ENCODE measurements around the gene SRSF2. TPM values are rescaled to one million over a fixed set of nuclear protein-coding genes. Genes with fewer than 3 reads are reported as not detected.
A peak's percentile ranks its signal among the peaks of the same experiment; 100 is the strongest.
"Not testable (repeated sequence)": the region's sequence is repeated elsewhere in the genome, so short reads cannot be mapped to it uniquely, and the experiment has no call there.

Gene SRSF2
- total and polyA plus RNA-seq, 7 experiments from 2014 or later = 104 to 363 (median 337) TPM

DNA sequence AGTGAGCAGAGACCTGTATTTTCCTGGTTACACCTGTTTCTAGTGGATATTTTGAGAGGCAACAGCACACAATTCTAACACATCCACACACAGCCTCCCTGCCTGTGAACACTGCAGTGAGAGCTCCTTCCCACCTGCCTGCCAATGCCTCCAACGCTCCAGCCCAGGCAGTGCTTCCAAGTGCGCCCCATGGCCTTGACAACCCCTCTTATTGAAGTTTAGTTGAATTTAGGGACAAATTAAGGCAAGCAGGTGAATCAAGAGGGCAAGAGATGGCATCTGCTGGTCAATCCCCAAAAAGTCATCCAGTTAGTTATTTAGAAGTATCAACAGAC is 21.7 kb downstream of the SRSF2 start:
- Histone ChIP-seq H3K27ac (ENCODE audit: low read depth, low read length) (peak overlapping the region; percentile 32), H3K36me3 (ENCODE audit: control insufficient read depth in 2 of 3, insufficient read depth in 3 of 3, low read length in 3 of 3) (peaks cover 7 to 60% (median 24%) of the 10 kb centered on the region in 3 experiments), H3K9me3 (ENCODE audit: control insufficient read depth in 2 of 3, low read length in 3 of 3) (no peaks in the 10 kb centered on the region), H3K4me3 (ENCODE audit: low read length) (no peak overlapping the region), H3K27me3 (ENCODE audit: control insufficient read depth in 2 of 2, insufficient read depth in 2 of 2, low read length in 2 of 2) (no peaks in the 10 kb centered on the region), H3K4me1 (ENCODE audit: control insufficient read depth in 2 of 2, insufficient read depth in 2 of 2, low read length in 2 of 2) (peaks cover 14 to 27% of the 10 kb centered on the region in 2 donors)
- intact Hi-C loops (cut with micrococcal nuclease) = loop anchor here (1.0 to 2.0 kb wide), 5 partner anchors 11 to 192 kb away; partner anchors contain the start of genes JMJD6 (in 2 of the 2) and METTL23 (in 2 of the 2)
- ChIA-PET POLR2A (interaction anchor here (1.2 to 2.0 kb wide), 2 partner anchors 10 to 1384 kb away, joined by 3 to 17 read pairs; partner anchors contain the start of genes JMJD6 and METTL23), CTCF (interaction anchor here (0.6 to 4.9 kb wide), 2 partner anchors 12 to 34 kb away, joined by 4 to 35 read pairs; partner anchors contain the start of genes JMJD6 and METTL23)
- peak overlapping the region in 1 of 10 donors; percentile 41 for H3K4me3 Mint-ChIP-seq
- H3K36me3 Mint-ChIP-seq = peaks cover 0 to 32% (median 8%) of the 10 kb centered on the region in 5 donors
- no peak for DNase-seq
- peak overlapping the region in 7 of 9 donors; percentile 22 to 81 (median 76) for H3K27ac Mint-ChIP-seq
- ATAC-seq = no peak
- no peaks in the 10 kb centered on the region for H3K27me3 Mint-ChIP-seq
- peaks cover 27 to 48% (median 41%) of the 10 kb centered on the region in 7 donors for H3K4me1 Mint-ChIP-seq
- no peaks in the 10 kb centered on the region for H3K9me3 Mint-ChIP-seq

DNA sequence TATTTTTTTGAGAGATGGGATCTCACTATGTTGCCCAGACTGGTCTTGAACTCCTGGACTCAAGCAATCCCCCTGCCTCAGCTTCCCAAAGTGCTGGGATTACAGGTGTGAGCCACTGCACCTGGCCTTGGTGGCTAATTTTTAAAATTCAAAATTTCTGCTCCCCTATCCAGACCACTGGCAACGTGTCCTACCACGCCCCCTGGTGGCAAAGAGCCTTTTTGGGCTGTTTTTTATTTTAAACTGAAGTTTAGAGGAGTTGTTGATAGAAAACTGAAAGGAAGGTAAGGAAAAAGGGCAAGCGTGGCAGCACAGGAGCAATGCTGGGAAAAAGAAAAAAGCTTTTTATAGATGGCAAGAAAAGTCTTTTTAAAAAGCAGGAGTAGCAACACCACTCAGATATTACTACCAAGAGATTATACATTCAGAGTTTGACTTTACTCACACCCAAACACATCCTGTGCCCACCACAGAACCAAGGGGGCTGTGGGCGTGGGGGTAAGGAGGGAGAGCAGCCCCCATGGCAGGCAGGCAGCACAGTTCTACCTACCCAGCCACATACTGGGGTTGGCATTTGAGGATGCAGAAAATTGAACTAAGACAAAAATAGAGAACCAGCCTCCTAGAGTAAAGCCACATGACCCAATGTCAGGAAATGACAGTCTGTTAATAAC is 22.2 kb downstream of the SRSF2 start:
- Histone ChIP-seq H3K9me3 (ENCODE audit: control insufficient read depth in 2 of 3, low read length in 3 of 3) (no peaks in the 10 kb centered on the region), H3K4me1 (ENCODE audit: control insufficient read depth in 2 of 2, insufficient read depth in 2 of 2, low read length in 2 of 2) (peaks cover 14 to 30% of the 10 kb centered on the region in 2 donors), H3K36me3 (ENCODE audit: control insufficient read depth in 2 of 3, insufficient read depth in 3 of 3, low read length in 3 of 3) (peaks cover 1 to 55% (median 20%) of the 10 kb centered on the region in 3 experiments), H3K4me3 (ENCODE audit: low read length) (no peak overlapping the region), H3K27ac (ENCODE audit: low read depth, low read length) (peak overlapping the region; percentile 32), H3K27me3 (ENCODE audit: control insufficient read depth in 2 of 2, insufficient read depth in 2 of 2, low read length in 2 of 2) (no peaks in the 10 kb centered on the region)
- Mint-ChIP-seq H3K9me3 (no peaks in the 10 kb centered on the region), H3K4me3 (peak overlapping the region in 5 of 10 donors; percentile 1 to 41 (median 2)), H3K36me3 (peaks cover 0 to 29% (median 8%) of the 10 kb centered on the region in 5 donors), H3K27me3 (peaks cover 0 to 2% (median 0%) of the 10 kb centered on the region in 5 donors), H3K27ac (peak overlapping the region; percentile 22 to 82 (median 75)), H3K4me1 (peaks cover 27 to 48% (median 41%) of the 10 kb centered on the region in 7 donors)
- intact Hi-C loops (cut with micrococcal nuclease) = loop anchor here (1.0 to 2.0 kb wide), 5 partner anchors 11 to 192 kb away; partner anchors contain the start of genes JMJD6 (in 2 of the 2) and METTL23 (in 2 of the 2)
- ATAC-seq (peak; percentile 18), DNase-seq (peak; percentile 60 to 83 (median 70))
- POLR2A ChIA-PET = interaction anchor here (0.7 to 2.4 kb wide), 5 partner anchors 11 to 1384 kb away, joined by 3 to 16 read pairs (median 3); no protein-coding TSS in a partner anchor
- CTCF ChIA-PET = interaction anchor here (0.6 to 4.9 kb wide), 5 partner anchors 9 to 192 kb away, joined by 4 to 35 read pairs (median 15); partner anchors contain the start of genes JMJD6 and METTL23

DNA sequence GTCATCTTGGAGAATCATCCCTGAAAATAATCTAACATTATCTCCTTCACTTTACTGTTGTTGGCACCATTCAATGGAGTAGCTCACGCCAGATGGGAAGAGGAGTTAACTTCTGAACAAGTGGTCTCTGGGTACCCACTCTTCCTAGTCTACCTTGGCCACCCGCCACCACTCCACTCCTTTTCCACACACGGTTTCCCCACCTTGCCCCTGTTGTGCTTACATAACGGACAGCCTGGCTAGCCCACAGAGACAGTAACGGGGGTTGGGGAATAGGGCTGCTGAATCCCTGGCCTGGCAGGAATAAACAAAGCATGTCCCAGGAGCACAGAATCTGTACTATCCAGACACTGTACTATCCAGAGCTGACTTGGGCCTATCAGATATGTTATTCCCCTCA is 22.8 kb downstream of the SRSF2 start:
- H3K27me3 ChIP-seq (ENCODE audit: control insufficient read depth in 2 of 2, insufficient read depth in 2 of 2, low read length in 2 of 2) = no peaks in the 10 kb centered on the region
- Mint-ChIP-seq H3K27me3 (peaks cover 0 to 8% (median 0%) of the 10 kb centered on the region in 5 donors), H3K27ac (peak overlapping the region in 6 of 9 donors; percentile 10 to 78 (median 36)), H3K4me3 (no peak overlapping the region), H3K4me1 (peaks cover 27 to 53% (median 41%) of the 10 kb centered on the region in 7 donors), H3K36me3 (peaks cover 0 to 28% (median 8%) of the 10 kb centered on the region in 5 donors), H3K9me3 (no peaks in the 10 kb centered on the region)
- intact Hi-C loops (cut with micrococcal nuclease) = loop anchor here in 1 of 2 donors (2.0 kb wide), 2 partner anchors 44 to 168 kb away; no protein-coding TSS in a partner anchor
- ChIA-PET CTCF (interaction anchor here (0.7 to 4.9 kb wide), 10 partner anchors 9 to 1405 kb away, joined by 3 to 35 read pairs (median 9); partner anchors contain the start of genes JMJD6, METTL23 and MFSD11), POLR2A (interaction anchor here (0.7 to 2.4 kb wide), 8 partner anchors 10 to 1385 kb away, joined by 3 to 16 read pairs (median 6); partner anchors contain the start of genes JMJD6 and METTL23)
- no peak overlapping the region for H3K4me3 ChIP-seq (ENCODE audit: low read length)
- H3K4me1 ChIP-seq (ENCODE audit: control insufficient read depth in 2 of 2, insufficient read depth in 2 of 2, low read length in 2 of 2) = peaks cover 14 to 32% of the 10 kb centered on the region in 2 donors
- H3K9me3 ChIP-seq (ENCODE audit: control insufficient read depth in 2 of 3, low read length in 3 of 3) = no peaks in the 10 kb centered on the region
- H3K36me3 ChIP-seq (ENCODE audit: control insufficient read depth in 2 of 3, insufficient read depth in 3 of 3, low read length in 3 of 3) = peaks cover 0 to 49% (median 14%) of the 10 kb centered on the region in 3 experiments
- no peak overlapping the region for H3K27ac ChIP-seq (ENCODE audit: low read depth, low read length)
- DNase-seq (no peak), ATAC-seq (no peak)

DNA sequence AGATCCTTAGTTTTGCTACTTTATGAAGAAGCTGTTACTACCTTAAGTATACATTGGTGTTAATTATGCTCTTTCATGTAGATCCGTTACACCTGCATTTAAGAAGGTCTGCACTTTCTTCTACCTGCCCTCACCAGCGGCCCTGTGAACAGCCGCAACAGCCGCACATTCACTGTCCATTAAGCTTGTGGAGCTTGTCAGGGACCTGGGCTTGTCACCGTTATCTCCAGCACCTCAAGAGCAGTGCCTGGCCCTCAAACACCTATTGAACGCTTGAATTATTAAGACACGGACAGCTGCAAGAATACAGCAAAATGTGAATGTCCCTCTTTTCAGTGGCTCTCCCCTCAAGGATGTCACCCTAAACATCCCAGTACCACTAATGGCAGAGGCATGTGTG is 23.4 kb downstream of the SRSF2 start:
- H3K4me3 ChIP-seq (ENCODE audit: low read length) = no peak overlapping the region
- Mint-ChIP-seq H3K36me3 (peaks cover 0 to 24% (median 6%) of the 10 kb centered on the region in 5 donors), H3K27me3 (peaks cover 0 to 11% (median 0%) of the 10 kb centered on the region in 5 donors), H3K4me1 (peaks cover 29 to 58% (median 39%) of the 10 kb centered on the region in 7 donors), H3K9me3 (no peaks in the 10 kb centered on the region), H3K4me3 (peak overlapping the region in 3 of 10 donors; percentile 2 to 59 (median 54)), H3K27ac (peak overlapping the region in 6 of 9 donors; percentile 3 to 85 (median 44))
- intact Hi-C loops (cut with micrococcal nuclease) = loop anchor here in 1 of 2 donors (1.0 to 2.0 kb wide), 7 partner anchors 24 to 353 kb away; partner anchors contain the start of gene SRSF2
- no peak overlapping the region for H3K27ac ChIP-seq (ENCODE audit: low read depth, low read length)
- H3K9me3 ChIP-seq (ENCODE audit: control insufficient read depth in 2 of 3, low read length in 3 of 3) = no peaks in the 10 kb centered on the region
- H3K4me1 ChIP-seq (ENCODE audit: control insufficient read depth in 2 of 2, insufficient read depth in 2 of 2, low read length in 2 of 2) = peaks cover 14 to 32% of the 10 kb centered on the region in 2 donors
- DNase-seq (no peak), ATAC-seq (no peak)
- H3K36me3 ChIP-seq (ENCODE audit: control insufficient read depth in 2 of 3, insufficient read depth in 3 of 3, low read length in 3 of 3) = peaks cover 0 to 43% (median 8%) of the 10 kb centered on the region in 3 experiments
- POLR2A ChIA-PET = interaction anchor here (0.7 to 2.4 kb wide), 12 partner anchors 9 to 156 kb away, joined by 3 to 16 read pairs (median 4); partner anchors contain the start of genes JMJD6, METTL23 and MFSD11
- CTCF ChIA-PET = interaction anchor here (0.6 to 4.9 kb wide), 19 partner anchors 10 to 1405 kb away, joined by 3 to 35 read pairs (median 5); partner anchors contain the start of genes JMJD6, METTL23 and MFSD11
- no peaks in the 10 kb centered on the region for H3K27me3 ChIP-seq (ENCODE audit: control insufficient read depth in 2 of 2, insufficient read depth in 2 of 2, low read length in 2 of 2)

DNA sequence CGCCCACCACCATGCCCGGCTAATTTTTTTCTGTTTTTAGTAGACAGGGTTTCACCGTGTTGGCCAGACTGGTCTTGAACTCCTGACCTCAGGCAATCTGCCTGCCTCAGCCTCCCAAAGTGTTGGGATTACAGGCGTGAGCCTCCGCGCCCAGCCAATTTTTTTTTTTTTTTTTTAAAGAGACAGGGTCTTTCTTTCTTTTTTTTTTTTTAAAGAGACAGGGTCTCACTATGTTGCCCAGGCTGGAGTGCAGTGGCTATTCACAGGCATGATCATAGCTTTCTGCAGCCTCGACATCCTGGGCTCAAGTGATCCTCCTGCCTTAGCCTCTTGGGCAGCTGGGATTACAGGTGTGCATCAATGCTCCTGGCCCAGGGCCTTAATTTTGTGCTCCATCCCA is 24.8 kb downstream of the SRSF2 start:
- H3K27me3 Mint-ChIP-seq = peaks cover 0 to 13% (median 0%) of the 10 kb centered on the region in 5 donors
- H3K36me3 Mint-ChIP-seq = peaks cover 0 to 17% (median 4%) of the 10 kb centered on the region in 5 donors
- not testable (repeated sequence) for H3K9me3 Mint-ChIP-seq; H3K9me3 ChIP-seq (ENCODE audit: control insufficient read depth in 2 of 3, low read length in 3 of 3); H3K27me3 ChIP-seq (ENCODE audit: control insufficient read depth in 2 of 2, insufficient read depth in 2 of 2, low read length in 2 of 2); ATAC-seq; H3K4me3 Mint-ChIP-seq; H3K27ac ChIP-seq (ENCODE audit: low read depth, low read length); DNase-seq; H3K4me3 ChIP-seq (ENCODE audit: low read length); H3K27ac Mint-ChIP-seq
- Histone ChIP-seq H3K4me1 (ENCODE audit: control insufficient read depth in 2 of 2, insufficient read depth in 2 of 2, low read length in 2 of 2) (peaks cover 14 to 32% of the 10 kb centered on the region in 2 donors), H3K36me3 (ENCODE audit: control insufficient read depth in 2 of 3, insufficient read depth in 3 of 3, low read length in 3 of 3) (peaks cover 0 to 29% (median 2%) of the 10 kb centered on the region in 3 experiments)
- H3K4me1 Mint-ChIP-seq = peaks cover 27 to 62% (median 37%) of the 10 kb centered on the region in 7 donors
- ChIA-PET CTCF (interaction anchor here (0.9 to 4.9 kb wide), 5 partner anchors 11 to 155 kb away, joined by 3 to 35 read pairs (median 15); partner anchors contain the start of genes JMJD6 and METTL23), POLR2A (interaction anchor here (0.7 to 1.8 kb wide), 4 partner anchors 23 to 183 kb away, joined by 3 to 7 read pairs (median 4); no protein-coding TSS in a partner anchor)
- intact Hi-C loops (cut with micrococcal nuclease) = loop anchor here in 1 of 2 donors (2.0 kb wide), 1 partner anchor 344 kb away; no protein-coding TSS in a partner anchor
